GM10248 (cell line): ENCODE data around the gene OSBPL7.

Experiments used
- CTCF ChIA-PET: fragments of 300-600 bp; sonication (Branson Sonifier 250); formaldehyde crosslinking; extraction: SDS; loops from one replicate; lab custom pipeline; 2021; ENCODE audit warnings: antibody characterized with exemption; lab: Yijun Ruan, JAX
- POLR2A ChIA-PET: fragments of 350-650 bp; sonication (Branson Sonifier 250); formaldehyde crosslinking; extraction: SDS; loops from one replicate; lab custom pipeline; 2020; ENCODE audit warnings: antibody characterized with exemption; lab: Yijun Ruan, JAX
- DNase-seq: peaks from one replicate; pipeline ENCODE4 v3.0.0; 2012; ENCODE audit errors: extremely low spot score
- TF ChIP-seq, protein P1 (sequence below): IDR thresholded peaks from 2 replicates; pipeline ENCODE4 v1.5.1; 2012; ENCODE audit warnings: mild to moderate bottlenecking, low read depth; ENCODE audit errors: extremely low read depth, missing control alignments, control extremely low read depth

Gene OSBPL7

DNA sequence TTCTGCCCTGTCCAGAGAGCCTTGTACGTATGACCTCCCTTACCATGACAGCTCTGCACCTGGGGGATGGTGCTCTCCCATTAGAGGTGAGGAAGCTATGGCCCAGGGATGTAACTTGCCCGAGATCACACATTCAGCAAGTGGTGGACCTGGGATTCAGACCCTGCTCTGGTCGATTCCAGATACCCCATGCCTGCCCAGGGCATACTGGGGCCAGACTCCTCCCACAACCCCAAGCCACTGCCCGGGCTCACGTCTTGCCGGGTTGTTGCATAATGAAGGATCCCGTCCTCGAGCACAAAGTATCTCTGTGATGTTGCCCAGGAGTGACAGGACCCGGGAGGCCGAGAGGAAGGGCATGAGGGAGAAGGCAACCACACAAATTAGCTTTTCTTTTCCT is 2.1 kb downstream of the OSBPL7 start:
- ChIA-PET CTCF (interaction anchor here (2.1 kb wide), 1 partner anchor 70 kb away, joined by 5 read pairs; no protein-coding TSS in a partner anchor), POLR2A (interaction anchor here (0.6 kb wide), 1 partner anchor 594 kb away, joined by 4 read pairs; no protein-coding TSS in a partner anchor)
- TF ChIP-seq, protein P1, sequence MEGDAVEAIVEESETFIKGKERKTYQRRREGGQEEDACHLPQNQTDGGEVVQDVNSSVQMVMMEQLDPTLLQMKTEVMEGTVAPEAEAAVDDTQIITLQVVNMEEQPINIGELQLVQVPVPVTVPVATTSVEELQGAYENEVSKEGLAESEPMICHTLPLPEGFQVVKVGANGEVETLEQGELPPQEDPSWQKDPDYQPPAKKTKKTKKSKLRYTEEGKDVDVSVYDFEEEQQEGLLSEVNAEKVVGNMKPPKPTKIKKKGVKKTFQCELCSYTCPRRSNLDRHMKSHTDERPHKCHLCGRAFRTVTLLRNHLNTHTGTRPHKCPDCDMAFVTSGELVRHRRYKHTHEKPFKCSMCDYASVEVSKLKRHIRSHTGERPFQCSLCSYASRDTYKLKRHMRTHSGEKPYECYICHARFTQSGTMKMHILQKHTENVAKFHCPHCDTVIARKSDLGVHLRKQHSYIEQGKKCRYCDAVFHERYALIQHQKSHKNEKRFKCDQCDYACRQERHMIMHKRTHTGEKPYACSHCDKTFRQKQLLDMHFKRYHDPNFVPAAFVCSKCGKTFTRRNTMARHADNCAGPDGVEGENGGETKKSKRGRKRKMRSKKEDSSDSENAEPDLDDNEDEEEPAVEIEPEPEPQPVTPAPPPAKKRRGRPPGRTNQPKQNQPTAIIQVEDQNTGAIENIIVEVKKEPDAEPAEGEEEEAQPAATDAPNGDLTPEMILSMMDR = no peak
- no peak for DNase-seq

DNA sequence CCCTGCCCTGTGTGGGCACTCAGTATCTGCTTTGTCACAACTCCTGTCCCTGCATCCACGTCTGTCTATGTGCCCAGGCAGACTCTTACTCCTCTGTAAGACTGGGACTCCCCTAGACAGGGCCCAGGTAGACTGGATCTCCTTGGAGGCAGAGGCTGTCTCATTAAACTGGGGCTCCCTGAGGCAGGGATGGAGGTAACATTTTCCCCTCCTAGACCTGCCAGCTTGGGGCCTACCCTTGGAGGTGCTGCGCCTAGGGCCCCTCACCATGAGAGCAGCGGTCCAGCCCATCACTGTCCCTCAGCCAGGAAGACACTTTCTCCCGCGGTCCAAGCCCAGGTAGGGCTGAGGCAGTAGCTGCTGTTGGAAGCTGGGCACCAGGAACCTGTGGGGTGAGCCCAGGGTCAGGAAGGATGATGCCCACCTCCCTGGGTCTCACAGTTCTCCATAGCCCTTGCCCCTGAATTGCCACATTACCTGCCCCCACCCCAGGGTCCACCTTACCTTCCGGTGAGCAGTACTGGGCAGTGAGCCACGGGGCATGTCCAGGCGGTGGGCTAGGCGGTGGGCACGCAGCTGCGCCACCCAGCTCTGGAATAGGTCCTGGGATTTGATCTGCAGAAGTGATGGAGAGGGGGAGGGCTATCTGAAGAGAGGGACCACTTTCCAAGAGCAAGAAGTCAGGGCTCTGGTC is 3.4 kb downstream of the OSBPL7 start:
- CTCF ChIA-PET = interaction anchor here (2.1 kb wide), 1 partner anchor 71 kb away, joined by 5 read pairs; no protein-coding TSS in a partner anchor
- TF ChIP-seq, protein P1 = no peak
- POLR2A ChIA-PET = no interaction called here
- no peak for DNase-seq

DNA sequence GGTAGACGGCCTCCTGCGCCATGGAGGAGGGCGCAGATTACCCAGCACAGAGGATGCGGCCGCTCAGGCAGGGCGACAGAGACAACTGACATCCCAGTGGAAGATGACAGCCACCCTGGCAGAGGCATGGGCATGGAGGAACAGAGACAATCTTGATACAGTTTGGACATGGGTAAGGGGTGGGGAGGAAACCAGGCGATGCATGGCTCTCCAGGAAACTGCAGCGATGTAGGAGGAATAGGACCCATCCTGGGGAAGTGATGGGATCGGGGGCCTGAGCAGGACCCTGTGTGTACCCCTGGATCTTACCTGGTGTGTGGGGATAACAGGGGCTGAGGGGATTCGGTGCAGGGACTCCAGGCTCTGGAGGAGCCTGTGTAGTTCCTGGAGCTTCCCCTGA is 4.6 kb downstream of the OSBPL7 start:
- no peak for DNase-seq
- POLR2A ChIA-PET = no interaction called here
- TF ChIP-seq, protein P1 = no peak
- CTCF ChIA-PET = interaction anchor here (0.6 to 1.2 kb wide), 3 partner anchors 23 to 73 kb away, joined by 3 to 4 read pairs (median 3); no protein-coding TSS in a partner anchor

DNA sequence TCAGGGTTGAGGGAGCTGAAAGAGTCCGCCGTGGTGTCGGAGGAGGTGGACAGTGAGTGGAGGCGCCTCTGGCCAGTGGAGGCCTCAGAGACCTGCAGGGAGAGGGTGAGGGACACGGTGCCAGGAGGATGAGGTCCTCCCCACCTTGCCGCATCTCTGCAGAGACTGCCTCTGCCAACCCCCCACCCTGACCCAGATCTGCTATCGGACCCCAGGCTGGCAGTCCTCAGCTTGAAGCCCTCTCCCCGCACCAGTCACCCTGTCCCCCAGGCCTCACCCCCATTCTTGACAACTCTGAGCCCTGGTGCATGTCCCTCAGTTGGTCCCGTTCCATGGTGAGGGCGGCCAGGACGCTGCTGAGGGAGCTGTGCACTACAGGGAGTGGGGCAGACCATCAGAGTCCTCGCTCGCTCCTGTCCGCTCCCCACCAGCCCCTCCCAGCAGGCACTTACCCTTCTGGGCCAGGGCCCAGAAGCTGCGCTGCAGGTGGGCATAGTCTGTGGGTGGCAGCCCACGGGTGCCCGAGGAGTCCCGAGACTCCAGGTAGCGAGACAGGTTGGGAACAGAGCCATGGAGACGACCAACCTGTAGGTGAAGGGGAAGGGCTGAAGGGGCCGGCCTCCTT is 5.4 kb downstream of the OSBPL7 start:
- ChIA-PET POLR2A (no interaction called here), CTCF (interaction anchor here (1.2 kb wide), 2 partner anchors 27 to 74 kb away, joined by 3 to 4 read pairs; no protein-coding TSS in a partner anchor)
- TF ChIP-seq, protein P1 = no peak
- no peak for DNase-seq

DNA sequence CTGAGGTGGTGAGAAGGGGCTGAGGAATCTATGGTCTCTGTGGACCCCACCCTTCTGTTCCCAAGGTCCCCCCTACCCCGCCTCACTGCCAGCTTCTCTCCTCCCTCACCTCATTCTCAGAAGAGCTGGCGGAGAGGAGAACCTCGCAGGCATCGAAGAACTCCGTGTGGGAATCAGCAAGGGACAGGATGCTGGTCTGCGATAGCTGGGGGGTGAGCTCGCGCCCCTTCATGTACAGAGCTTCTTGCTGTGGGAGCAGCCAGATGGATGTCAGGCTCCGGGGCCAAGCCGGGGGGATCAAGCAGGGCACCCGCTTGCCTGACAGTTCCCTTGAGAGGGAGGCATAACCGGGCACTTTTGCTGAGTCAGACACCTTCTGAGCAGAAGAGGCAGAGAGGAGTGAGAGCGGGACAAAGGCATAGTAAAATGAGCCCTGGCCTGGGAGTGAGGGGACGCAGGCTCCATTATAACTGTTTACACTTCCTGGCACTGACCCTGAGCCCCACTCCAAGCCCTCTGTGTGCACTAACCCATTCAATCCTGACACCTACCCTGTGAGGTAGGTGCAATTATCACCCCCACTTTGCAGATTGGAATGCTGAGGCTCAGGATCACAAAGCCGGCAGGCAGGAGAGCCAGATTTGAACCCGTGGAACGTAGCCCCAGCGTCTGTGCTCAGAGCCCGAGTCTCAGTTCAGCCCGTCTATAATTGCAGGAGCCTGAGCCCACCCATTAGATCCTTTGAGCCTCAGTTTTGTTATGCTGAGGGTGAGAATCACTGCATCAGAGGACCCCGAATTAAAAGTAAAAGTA is 6.3 kb downstream of the OSBPL7 start:
- TF ChIP-seq, protein P1 = no peak
- no peak for DNase-seq
- CTCF ChIA-PET = interaction anchor here (1.4 kb wide), 1 partner anchor 151 kb away, joined by 3 read pairs; no protein-coding TSS in a partner anchor
- POLR2A ChIA-PET = no interaction called here

DNA sequence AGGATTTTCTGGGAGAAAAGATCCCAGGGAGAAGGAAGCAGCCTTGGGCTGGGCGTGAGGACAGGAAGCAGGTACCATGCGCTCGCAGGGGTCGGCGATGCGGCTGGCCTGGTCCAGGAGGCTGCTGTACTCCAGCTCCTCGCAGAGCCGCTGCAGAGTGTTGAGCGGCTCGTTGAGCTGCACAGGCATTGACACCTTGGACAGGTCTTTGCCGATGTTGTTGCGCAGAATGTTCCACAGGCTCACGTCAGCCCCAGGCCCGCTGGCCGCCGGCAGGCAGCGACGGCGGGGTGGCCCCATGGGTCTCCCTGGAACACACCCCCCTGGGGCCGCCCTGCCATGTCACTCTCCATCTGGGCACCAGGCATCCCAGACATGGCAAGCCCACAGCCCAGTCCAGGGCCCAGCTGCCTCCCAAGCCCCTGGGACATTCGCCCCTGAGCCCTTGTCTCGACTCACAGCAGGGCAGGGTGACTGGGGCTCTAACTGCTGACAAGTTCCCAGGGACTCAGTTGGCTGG is 8.0 kb downstream of the OSBPL7 start:
- ChIA-PET POLR2A (no interaction called here), CTCF (interaction anchor here (1.1 kb wide), 1 partner anchor 12 kb away, joined by 3 read pairs; no protein-coding TSS in a partner anchor)
- TF ChIP-seq, protein P1 = no peak
- DNase-seq = no peak
